HK-2 (cell line): ENCODE results near the gene ARL6.

ENCODE experiments used
- DNase-seq: peaks from one replicate; pipeline ENCODE4 v3.0.0-alpha.2; 2018; ENCODE audit not compliant: unreplicated experiment

ARL6 gene

GRCh38 chr3:97764407-97765238 is at the start of gene ARL6:
Gene ARL6, plus strand, starts transcription at chr3:97764758. Its CDS starts 3,350 bp downstream, at chr3:97768108.
- peak; percentile 89 for DNase-seq

DNA sequence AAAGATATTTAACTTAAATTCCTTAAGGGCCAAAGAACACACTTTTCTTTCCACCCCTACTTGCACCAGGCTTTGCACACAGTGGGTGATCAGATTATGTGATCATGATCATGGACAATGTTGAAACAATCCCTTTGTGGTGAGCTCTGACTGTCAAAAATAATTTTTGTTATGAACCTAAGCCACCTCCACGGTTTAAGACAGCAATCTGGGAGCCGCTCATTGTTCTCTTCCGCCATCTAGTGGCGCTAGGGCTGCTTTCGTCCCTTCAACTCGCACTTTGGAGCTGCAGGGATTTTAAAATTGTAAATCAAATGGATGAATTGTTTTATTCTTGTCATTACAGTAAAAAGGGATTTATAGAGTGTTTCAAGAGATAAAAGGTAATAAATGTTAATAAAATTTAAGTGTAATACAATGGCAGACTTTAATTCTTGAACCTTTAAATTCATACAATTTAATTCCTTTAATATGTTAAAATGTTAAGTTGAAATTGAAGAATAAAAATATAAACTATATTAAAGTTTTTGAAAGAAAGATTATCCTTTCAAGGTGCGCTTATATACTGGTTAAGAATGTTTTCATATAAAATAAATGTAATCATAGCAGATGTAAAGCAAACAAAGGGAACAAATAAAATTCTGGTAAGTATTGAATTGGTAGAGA is 45.3 kb upstream of the ARL6 start:
- peak; percentile 66 for DNase-seq

- DNase-seq: no peak
These were observed 44.1 kb upstream of the ARL6 start for GRCh38 chr3:97720417-97720816.

DNA sequence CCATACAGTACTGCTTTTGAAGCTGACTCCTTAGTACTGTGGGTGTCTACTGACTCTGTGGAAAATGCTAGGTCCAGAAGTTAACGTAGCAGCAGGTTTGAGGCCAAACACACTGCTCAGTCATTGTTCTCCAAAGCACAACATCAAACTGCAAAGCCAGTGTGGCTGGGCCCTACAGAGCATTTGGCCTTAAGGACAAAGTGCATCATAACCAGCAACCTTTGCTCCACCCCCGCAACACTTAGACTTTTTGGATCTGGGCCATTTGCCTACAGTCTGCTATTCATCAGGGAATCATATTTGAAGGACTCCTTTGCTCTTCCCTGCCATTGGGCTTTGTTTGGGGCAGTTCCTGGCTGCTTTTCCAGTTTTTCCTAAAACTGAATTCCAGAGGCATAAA is 43.1 kb upstream of the ARL6 start:
- DNase-seq: no peak

DNA sequence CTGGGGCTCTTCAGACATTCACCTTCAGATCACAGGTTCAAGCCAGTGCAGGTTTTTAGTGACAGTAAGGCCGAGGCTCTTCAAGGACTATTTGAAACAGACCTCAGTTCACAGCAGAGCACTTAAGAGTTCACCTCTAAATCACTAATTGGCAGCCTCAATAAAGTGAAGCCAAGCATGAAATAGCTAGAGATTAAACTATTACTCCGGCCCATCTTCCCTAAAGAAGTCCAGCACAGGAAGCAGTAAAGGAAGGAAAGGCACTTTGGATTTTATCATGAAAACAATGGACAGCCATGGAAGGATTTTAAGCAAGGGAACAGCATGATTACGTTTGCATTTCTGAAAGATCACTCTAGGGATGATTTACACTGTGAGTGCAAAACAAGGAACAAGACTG is 27.6 kb upstream of the ARL6 start:
- DNase-seq: no peak

- DNase-seq: no peak
These were observed 25.8 kb upstream of the ARL6 start for GRCh38 chr3:97738761-97739160.

DNA sequence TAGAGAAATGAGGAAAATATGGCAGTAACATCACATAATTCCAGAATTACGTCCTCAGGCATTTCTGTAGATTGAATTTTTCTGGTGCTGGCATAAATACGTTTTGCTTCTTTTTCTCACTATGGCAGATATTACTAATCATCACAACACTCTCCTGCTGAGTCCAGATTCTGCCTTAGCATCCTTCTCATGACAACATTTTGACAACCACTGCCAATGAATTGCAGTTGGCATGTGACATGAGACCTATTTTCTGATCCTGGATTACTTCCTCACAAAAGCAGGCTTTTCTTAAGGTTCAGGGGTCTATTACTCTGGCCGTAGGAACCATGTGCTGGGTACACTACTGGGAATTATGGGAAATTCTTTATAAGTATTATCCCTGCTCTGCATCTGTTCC is 22.5 kb upstream of the ARL6 start:
- no peak for DNase-seq

- no peak for DNase-seq
These were observed 20.3 kb upstream of the ARL6 start for GRCh38 chr3:97744289-97744688.

DNA sequence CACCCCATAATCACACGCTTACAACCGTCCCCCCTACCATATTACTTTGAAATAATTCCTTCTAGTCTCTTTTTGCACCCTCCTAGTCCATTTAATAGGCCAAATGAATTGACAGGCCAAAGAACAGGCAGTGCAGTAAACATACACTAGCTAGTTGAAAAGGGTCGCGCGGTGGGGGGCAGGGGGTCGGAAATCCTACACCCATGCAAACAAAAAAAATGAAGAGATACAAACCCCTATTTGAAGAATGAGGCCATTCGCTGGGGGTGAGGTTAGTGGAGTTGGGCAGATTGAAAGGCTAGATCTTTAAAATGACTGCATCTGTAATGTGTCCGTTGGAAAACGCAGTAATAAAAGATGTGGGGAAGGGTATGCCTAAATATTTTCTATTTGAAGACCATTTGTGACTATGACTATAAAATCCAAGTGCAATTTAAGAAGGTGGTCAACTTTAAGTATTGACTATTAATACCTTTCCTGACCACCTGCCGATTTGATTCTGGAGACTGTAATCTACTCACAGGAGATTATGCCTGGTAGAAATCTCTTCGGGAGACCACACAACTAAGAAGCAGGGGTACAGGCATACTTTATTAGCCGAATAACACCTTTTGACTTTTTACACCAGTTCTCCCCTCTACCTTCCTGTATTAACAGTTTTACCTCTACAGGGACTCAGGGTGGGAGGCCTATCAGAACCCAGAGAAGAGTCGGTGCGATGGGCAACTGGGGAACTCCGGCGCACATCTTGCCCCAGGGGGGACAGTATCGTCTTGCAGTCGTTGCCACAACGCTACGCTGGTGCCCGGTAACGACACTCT is 762 bp upstream of the ARL6 start:
- DNase-seq: peak; percentile 1

DNA sequence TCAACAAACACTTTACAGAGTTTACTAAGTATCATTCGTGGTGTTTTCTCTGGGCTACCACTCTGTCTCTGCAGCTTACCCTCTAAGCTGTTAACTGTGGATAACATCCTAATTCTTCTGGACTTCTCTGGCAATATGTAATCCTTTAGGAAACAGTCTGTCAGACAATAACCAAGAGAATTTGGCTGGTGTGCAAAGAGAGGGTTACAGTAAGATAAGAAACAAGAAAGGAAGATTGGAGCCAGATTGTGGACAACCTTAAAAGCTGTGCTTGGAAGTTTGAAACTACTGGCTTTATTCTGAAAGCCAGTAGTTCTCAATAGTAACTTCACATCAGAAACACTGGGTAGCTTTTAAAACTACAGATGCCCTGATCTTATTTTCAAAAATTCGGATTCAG is 778 bp downstream of the ARL6 start:
- DNase-seq: no peak

DNA sequence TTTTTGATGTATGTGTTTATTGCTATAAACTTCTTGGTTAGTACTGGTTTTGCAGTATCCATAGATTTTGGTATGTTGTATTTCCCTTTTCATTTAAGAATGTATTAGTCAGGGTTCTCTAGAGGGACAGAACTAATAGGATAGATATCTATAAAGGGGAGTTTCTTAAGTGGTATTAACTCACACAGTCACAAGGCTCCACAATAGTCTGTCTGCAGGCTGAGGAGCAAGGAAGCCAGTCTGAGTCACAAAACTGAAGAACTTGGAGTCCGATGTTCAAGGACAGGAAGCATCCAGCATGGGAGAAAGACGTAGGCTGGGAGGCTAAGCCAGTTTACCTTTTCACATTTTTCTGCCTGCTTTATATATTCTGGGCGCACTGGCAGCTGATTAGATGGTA is 8.4 kb downstream of the ARL6 start:
- DNase-seq: no peak

- DNase-seq: no peak
These were observed 13.6 kb downstream of the ARL6 start for GRCh38 chr3:97778152-97778551.

- no peak for DNase-seq
These were observed 29.0 kb downstream of the ARL6 start for GRCh38 chr3:97793420-97794019.

DNA sequence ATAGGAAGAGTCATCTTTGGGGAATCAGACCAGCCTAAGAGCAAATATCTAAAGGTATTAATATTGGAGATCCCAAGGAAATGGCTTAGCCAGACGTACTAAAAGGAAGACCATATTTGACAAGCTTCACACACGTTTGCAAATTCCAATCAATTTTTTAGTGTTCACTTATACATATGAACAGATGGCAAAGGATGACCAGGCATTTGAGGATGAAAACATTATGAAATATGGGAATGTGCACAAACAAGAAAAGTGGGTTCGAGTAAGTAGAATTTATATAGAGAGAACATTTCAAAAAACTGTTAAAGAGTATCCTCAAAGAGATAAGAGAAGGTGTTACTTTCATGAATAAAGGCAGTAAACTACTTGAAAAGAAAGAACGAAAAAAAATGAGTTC is 31.4 kb downstream of the ARL6 start:
- no peak for DNase-seq

DNA sequence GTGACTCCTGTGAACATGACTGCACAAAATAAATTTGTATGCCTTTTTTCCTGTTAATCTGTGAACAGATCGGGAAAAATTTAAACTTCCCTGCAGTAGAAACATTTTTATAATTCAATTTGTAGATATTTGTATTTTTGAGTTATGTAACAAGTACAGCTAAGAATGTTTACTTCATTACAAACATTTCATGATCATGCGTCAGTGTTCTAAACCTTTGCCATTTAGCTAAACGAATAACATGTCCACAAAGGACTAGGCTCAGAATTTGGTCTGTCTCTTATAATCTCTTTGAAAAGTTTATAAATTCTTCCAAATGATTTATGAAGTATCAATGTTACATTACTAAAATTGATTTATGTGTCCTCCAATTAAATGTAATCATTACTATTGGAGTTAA is 39.9 kb downstream of the ARL6 start:
- DNase-seq: no peak

DNA sequence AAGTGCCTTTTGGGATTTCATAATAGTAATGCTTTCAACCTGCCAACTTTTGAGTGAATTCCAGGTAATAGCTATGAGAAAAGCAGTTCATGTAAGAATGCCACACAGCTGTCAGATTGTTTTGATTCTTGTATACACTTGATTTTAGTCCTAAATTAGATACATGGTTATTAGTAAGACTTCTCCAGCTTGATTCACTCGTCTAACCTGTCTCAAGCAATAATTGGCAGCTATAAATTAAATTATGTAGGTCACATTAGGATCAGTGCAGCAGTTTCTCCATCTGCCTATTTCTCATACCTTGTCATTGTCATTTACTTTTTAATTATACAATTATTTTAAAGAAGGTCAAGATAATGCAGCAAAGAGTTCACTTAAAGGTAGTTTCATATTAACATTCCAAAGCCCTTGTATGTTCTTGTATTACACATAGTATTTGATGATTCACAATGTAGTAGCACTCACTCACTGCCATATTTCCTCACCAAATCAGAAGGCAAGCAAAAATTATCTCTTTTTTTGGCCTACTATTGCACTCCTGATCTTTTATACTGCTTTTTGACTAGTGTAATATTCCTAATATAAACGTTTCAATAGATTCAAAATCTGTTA is 46.3 kb downstream of the ARL6 start:
- no peak for DNase-seq

DNA sequence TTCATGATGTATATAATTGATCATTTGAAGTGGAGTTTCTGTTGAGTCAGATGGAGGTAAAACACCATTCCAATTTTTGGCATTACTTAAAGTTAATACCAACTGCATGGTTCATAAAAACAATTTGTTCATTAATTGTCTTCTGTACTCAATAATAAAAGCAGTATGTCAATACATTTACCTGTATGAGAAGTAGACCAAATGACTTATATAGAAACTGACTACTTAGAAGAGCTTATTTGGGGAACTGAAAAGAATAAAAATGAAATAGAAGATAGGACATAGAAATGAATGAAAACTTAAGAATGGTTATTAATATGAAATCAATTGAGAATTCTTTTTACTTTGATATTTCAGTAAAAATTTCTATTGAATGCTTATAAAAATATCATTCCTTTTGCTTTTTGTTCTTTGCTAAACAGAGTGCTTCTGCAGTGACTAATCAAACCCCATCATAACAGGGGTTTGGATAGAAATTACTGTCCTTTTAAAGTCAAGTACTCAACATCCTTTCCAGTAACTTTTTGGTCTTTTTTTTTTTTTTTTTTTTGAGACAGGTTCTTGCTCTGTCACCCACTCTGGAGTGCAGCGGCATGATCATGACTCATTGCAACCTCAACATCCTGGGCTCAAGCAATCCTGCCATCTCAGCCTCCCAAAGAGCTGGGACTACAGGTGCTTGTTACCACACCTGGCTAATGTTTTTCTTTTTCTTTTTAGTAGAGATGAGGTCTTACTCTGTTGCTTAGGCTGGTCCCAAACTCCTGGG is 50.8 kb downstream of the ARL6 start:
- DNase-seq: peak; percentile 55

GRCh38 chr3:97816811-97817210 is 52.3 kb downstream of the ARL6 start:
- DNase-seq: no peak

GRCh38 chr3:97817965-97818364 is 53.4 kb downstream of the ARL6 start:
- DNase-seq: no peak

DNA sequence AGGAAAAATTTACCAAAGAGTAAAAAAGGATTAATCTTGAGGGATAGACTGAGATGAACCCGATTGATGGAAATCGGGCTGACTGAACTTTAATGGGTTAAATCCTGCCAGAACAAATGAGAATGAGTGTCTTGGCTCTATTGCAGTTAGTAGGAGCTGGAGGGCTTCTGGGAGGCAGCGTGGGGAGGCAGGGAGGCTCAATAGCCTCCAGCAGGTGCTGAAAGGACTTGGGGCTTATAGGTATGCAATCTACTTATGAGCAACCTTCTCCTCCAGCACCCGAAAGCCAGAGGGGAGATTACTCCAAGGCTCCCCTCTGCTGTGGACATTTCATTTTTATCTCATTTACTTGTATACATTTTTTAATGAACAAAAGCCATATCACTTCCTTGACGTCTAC is 56.2 kb downstream of the ARL6 start:
- no peak for DNase-seq

DNA sequence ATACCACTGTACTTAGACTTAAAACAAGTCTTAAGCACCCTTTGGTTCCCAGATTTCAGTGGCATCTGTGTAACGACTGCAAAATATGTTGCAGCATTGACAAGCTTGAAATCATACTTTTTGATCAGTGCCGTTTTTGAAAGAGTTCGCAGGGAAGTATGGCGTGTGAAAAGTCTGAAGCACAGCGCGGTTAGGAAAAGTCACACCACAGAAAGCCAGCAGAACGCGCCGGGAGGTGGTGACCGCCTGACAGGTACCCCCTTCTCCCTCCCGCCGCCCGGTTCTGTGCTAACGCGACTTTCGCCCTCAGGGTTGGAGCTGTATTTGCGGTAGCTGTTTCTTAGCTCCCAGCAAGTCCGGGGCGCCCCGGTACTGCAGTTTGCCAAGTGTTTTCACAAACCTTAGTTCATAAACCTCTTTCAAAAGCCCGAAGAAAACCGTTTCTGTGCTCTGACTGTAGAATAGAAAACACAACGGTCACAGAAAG is 56.8 kb downstream of the ARL6 start:
- DNase-seq: no peak
